ENCODE results near the gene PEX11B.

DNA sequence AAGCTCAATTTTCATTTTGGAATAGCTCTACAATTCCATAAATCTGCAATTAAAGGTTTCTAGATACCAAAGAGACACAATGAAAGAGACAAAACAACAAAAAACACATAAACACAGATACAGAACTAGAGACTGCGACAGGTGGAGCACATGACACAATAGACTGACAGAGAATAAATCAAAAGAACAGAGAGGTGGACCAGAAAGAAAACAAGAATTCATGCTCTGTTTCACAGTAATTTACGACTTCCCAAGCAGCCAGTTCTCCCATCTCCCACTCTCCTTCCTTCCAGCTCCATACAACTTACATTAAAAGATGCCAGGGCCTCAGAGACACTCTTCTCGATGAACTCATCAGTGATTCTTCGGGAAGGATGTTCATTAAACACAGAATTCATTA is 23.9 kb upstream of the PEX11B start:
- TF ChIP-seq GATA3 (IDR thresholded peaks at IDR 0.05; ENCODE audit: low read depth, low read length) = no peak
- TF ChIP-seq GATA2 (IDR thresholded peaks at IDR 0.05; ENCODE audit: low read depth, low read length) = no peak
